IMR-90 (cell line): Measurements from ENCODE around the gene CAMTA1. TPM values are rescaled to one million over a fixed set of nuclear protein-coding genes. Genes with fewer than 3 reads are reported as not detected.

Experiments
- ATAC-seq: fragments of 200-7000 bp; cut with Tn5 transposase; 2 replicates; pipeline ENCODE4 v1.9.1; 2020; ENCODE audit warnings: low read depth, mild to moderate bottlenecking, moderate library complexity
- BruUV-seq: library from RNA; stranded (reverse); fragments of 400-500 nt; replicated peaks from 2 replicates; lab custom pipeline; 2021; lab: Mats Ljungman, UMichigan
- CTCF ChIA-PET: fragments of 300-600 bp; formaldehyde crosslinking; extraction: SDS; loops from one replicate; lab custom pipeline; 2021; ENCODE audit warnings: antibody characterized with exemption; lab: Yijun Ruan, JAX
- POLR2A ChIA-PET: fragments of 300-600 bp; sonication (Branson Sonifier 250); formaldehyde crosslinking; loops from one replicate; lab custom pipeline; 2022; ENCODE audit warnings: antibody characterized with exemption; ENCODE audit not compliant: unreplicated experiment; lab: Charles Lee
- DNase-seq: peaks from one replicate; pipeline ENCODE4 v3.0.0; 2013
- H2AFZ ChIP-seq: replicated peaks from 2 replicates; pipeline ENCODE3; 2013; ENCODE audit warnings: low read length, mild to moderate bottlenecking; ENCODE audit not compliant: poor library complexity
- H2AK5ac ChIP-seq: 2 replicates; pipeline ENCODE4 v1.6.1; 2013; ENCODE audit warnings: low read depth, low read length, inconsistent platforms
- H2AK9ac ChIP-seq: replicated peaks from 2 replicates; pipeline ENCODE3; 2013; ENCODE audit warnings: mild to moderate bottlenecking, low read depth, low read length, moderate library complexity; ENCODE audit not compliant: poor library complexity
- H2BK120ac ChIP-seq: 2 replicates; pipeline ENCODE4 v1.6.1; 2013; ENCODE audit warnings: low read depth, low read length, inconsistent platforms
- H2BK15ac ChIP-seq: 3 replicates; pipeline ENCODE4 v1.6.1; 2013; ENCODE audit warnings: low read depth, low read length, inconsistent platforms
- H2BK20ac ChIP-seq: 2 replicates; pipeline ENCODE4 v1.6.1; 2013; ENCODE audit warnings: low read depth, mild to moderate bottlenecking, inconsistent platforms, low read length, moderate library complexity
- H2BK5ac ChIP-seq: 2 replicates; pipeline ENCODE4 v1.6.1; 2013; ENCODE audit warnings: mild to moderate bottlenecking, low read depth, low read length, inconsistent platforms; ENCODE audit not compliant: poor library complexity, severe bottlenecking
- H3K14ac ChIP-seq: replicated peaks from 2 replicates; pipeline ENCODE4 v1.6.1; 2013; ENCODE audit warnings: low read depth, low read length, inconsistent platforms
- H3K18ac ChIP-seq: 2 replicates; pipeline ENCODE4 v1.6.1; 2013; ENCODE audit warnings: low read depth, low read length, control low read depth
- H3K23ac ChIP-seq: 2 replicates; pipeline ENCODE4 v1.6.1; 2013; ENCODE audit warnings: low read depth, low read length, inconsistent platforms
- H3K27ac ChIP-seq: 2 replicates; pipeline ENCODE4 v1.5.1; 2013; ENCODE audit warnings: mild to moderate bottlenecking, control low read depth, low read length; ENCODE audit not compliant: insufficient read depth
- H3K27me3 ChIP-seq: 2 replicates; pipeline ENCODE4 v1.6.1; 2013; ENCODE audit warnings: low read length; ENCODE audit not compliant: control insufficient read depth, insufficient read depth
- H3K36me3 ChIP-seq: 2 replicates; pipeline ENCODE4 v1.6.1; 2013; ENCODE audit warnings: low read length, mixed read lengths; ENCODE audit not compliant: control insufficient read depth, insufficient read depth
- H3K4ac ChIP-seq: 2 replicates; pipeline ENCODE4 v1.6.1; 2013; ENCODE audit warnings: low read depth, low read length, inconsistent platforms
- H3K4me1 ChIP-seq: 2 replicates; pipeline ENCODE4 v1.6.1; 2013; ENCODE audit warnings: low read length, mixed read lengths; ENCODE audit not compliant: control insufficient read depth, insufficient read depth
- H3K4me2 ChIP-seq: 2 replicates; pipeline ENCODE4 v1.6.1; 2013; ENCODE audit warnings: low read depth, mild to moderate bottlenecking, control low read depth, low read length, moderate library complexity
- H3K4me3 ChIP-seq: 2 replicates; pipeline ENCODE4 v1.5.1; 2013; ENCODE audit warnings: low read depth, mild to moderate bottlenecking, control low read depth, low read length, moderate library complexity; ENCODE audit not compliant: insufficient read depth
- H3K56ac ChIP-seq: 2 replicates; pipeline ENCODE4 v1.6.1; 2013; ENCODE audit warnings: low read length, inconsistent platforms; ENCODE audit not compliant: insufficient read depth; ENCODE audit errors: extremely low read depth
- H3K79me1 ChIP-seq, 2 experiments: 2 replicates each; pipeline ENCODE4 v1.6.1; 2013; ENCODE audit warnings: low read length in 2 of 2, inconsistent platforms in 1 of 2, low read depth in 1 of 2
- H3K9ac ChIP-seq: 2 replicates; pipeline ENCODE4 v1.6.1; 2013; ENCODE audit warnings: low read depth, low read length, control low read depth
- H3K9me1 ChIP-seq: 2 replicates; pipeline ENCODE4 v1.6.1; 2013; ENCODE audit warnings: low read length, inconsistent platforms; ENCODE audit not compliant: insufficient read depth
- H3K9me3 ChIP-seq: 2 replicates; pipeline ENCODE4 v1.6.1; 2013; ENCODE audit warnings: low read length; ENCODE audit not compliant: control insufficient read depth, insufficient read depth
- H4K20me1 ChIP-seq: 2 replicates; pipeline ENCODE4 v1.6.1; 2013; ENCODE audit warnings: low read length, inconsistent platforms; ENCODE audit not compliant: insufficient read depth
- H4K5ac ChIP-seq: 2 replicates; pipeline ENCODE4 v1.6.1; 2013; ENCODE audit warnings: mild to moderate bottlenecking, low read depth, low read length, control low read depth
- H4K8ac ChIP-seq, 2 experiments: 2 replicates each; pipeline ENCODE4 v1.6.1; 2013; ENCODE audit warnings: low read depth in 2 of 2, low read length in 2 of 2, control low read depth in 1 of 2, inconsistent platforms in 1 of 2
- H4K91ac ChIP-seq: 2 replicates; pipeline ENCODE4 v1.6.1; 2013; ENCODE audit warnings: low read depth, low read length, inconsistent platforms; ENCODE audit not compliant: insufficient read depth
- CEBPB ChIP-seq: IDR thresholded peaks from 2 replicates; pipeline ENCODE4 v1.6.1; 2012; ENCODE audit warnings: low read depth, low read length, improper control_type of control experiment
- MAZ ChIP-seq: IDR thresholded peaks from 2 replicates; pipeline ENCODE4 v1.6.1; 2012; ENCODE audit warnings: low read depth, mild to moderate bottlenecking, low read length, improper control_type of control experiment, moderate library complexity, borderline replicate concordance
- MXI1 ChIP-seq: IDR thresholded peaks from 2 replicates; pipeline ENCODE4 v1.6.1; 2012; ENCODE audit warnings: low read depth, mild to moderate bottlenecking, low read length, moderate library complexity, borderline replicate concordance
- POLR2A ChIP-seq: IDR thresholded peaks from 2 replicates; pipeline ENCODE4 v1.6.1; 2012; ENCODE audit warnings: mild to moderate bottlenecking, low read depth, low read length
- RCOR1 ChIP-seq: IDR thresholded peaks from 2 replicates; pipeline ENCODE4 v1.6.1; 2012; ENCODE audit warnings: mild to moderate bottlenecking, low read length, improper control_type of control experiment; ENCODE audit not compliant: insufficient replicate concordance
- RFX5 ChIP-seq: IDR thresholded peaks from 2 replicates; pipeline ENCODE4 v1.8.0; 2012; ENCODE audit warnings: low read depth, mild to moderate bottlenecking, low read length, moderate library complexity
- WGBS, 2 experiments: methylation state at CpG; one replicate each; pipeline versions ENCODE4 v1.1.5 to v1.1.7; 2013; ENCODE audit warnings: missing lambda C conversion rate in 2 of 2; ENCODE audit not compliant: insufficient read length in 1 of 2; ENCODE audit errors: extremely low coverage in 2 of 2; 5-methylcytosine and 5-hydroxymethylcytosine counted together
- dilution Hi-C: fragments of 300-500 bp; cut with HindIII; formaldehyde crosslinking; loops from one replicate; pipeline ENCODE4 v1.14.3; 2018; ENCODE audit warnings: low sequenced_read_pairs; ENCODE audit not compliant: unreplicated experiment
- in situ Hi-C: fragments of 300-500 bp; cut with MboI; formaldehyde crosslinking; loops from 3 replicates; pipeline ENCODE4 v1.14.3; 2019; ENCODE audit warnings: low sequenced_read_pairs, inconsistent platforms, mixed read lengths
- intact Hi-C: fragments of 100-400 bp; cut with micrococcal nuclease; formaldehyde crosslinking; loops from 2 replicates; pipeline ENCODE4 v1.10.0; 2022
- polyA plus RNA-seq, 3 experiments: library from polyadenylated mRNA; depleted of rRNA; stranded (reverse); fragments of >200 nt; gene quantifications; 2 replicates each; pipeline ENCODE4 v1.2.3, GENCODE V29; 2012; ENCODE audit warnings: low replicate concordance in 1 of 3
- total RNA-seq: library from RNA; depleted of rRNA; stranded (reverse); fragments of >200 nt; gene quantifications from 2 replicates; pipeline ENCODE4 v1.2.3, GENCODE V29; 2012

Gene CAMTA1
- total and polyA plus RNA-seq, 2 of the 4 experiments (the other 2 are of a cell fraction): 35.5 to 74.3 TPM

- Histone ChIP-seq H3K9me3 (no peaks in the 10 kb centered on the region), H3K4ac (no peak overlapping the region), H4K20me1 (no peaks in the 10 kb centered on the region), H3K79me1 (no peaks in the 10 kb centered on the region), H4K8ac (no peak overlapping the region), H3K4me1 (peaks cover 8% of the 10 kb centered on the region), H2AK9ac (no peak overlapping the region), H3K9ac (no peak overlapping the region), H3K9me1 (0 out of 2 replicates have a peak, but pooled peaks cover 3% of the 10 kb centered on the region), H3K14ac (no peak overlapping the region), H2BK15ac (no peak overlapping the region), H2BK5ac (no peak overlapping the region), H2BK20ac (no peak overlapping the region), H3K27ac (no peak overlapping the region), H3K27me3 (no peaks in the 10 kb centered on the region), H3K4me2 (no peak overlapping the region), H3K18ac (no peak overlapping the region), H2AFZ (no peak overlapping the region), H3K23ac (no peak overlapping the region), H4K5ac (no peak overlapping the region), H3K56ac (no peak overlapping the region), H3K36me3 (no peaks in the 10 kb centered on the region), H3K4me3 (no peak overlapping the region), H2BK120ac (no peak overlapping the region), H2AK5ac (no peak overlapping the region), H4K91ac (no peak overlapping the region)
- BruUV-seq: no TSS peak
- ChIA-PET POLR2A (no interaction called here), CTCF (no interaction called here)
- ATAC-seq: no peak
- in situ Hi-C loops (no loop called here), dilution Hi-C loops (no loop called here), intact Hi-C loops (no loop called here)
- WGBS, 2 experiments: 90% methylated on average over 2 of the region's 7 CpGs; no CpG with 5 or more reads in 1 of the 2 experiments
- DNase-seq: no peak
- TF ChIP-seq MXI1 (no peak), CEBPB (no peak), RFX5 (no peak), RCOR1 (no peak), POLR2A (no peak), MAZ (no peak)
Measured at GRCh38 chr1:7529917-7530316, 744.7 kb downstream of the CAMTA1 start.
